SHP77 treated with DMSO at 0.1 percent for 48 hours (cell line): Measurements from ENCODE around the gene PXK.

Source experiments
- DNase-seq: peaks from one replicate; lab custom pipeline; 2025; lab: John Stamatoyannopoulos, UW

The PXK gene

DNA sequence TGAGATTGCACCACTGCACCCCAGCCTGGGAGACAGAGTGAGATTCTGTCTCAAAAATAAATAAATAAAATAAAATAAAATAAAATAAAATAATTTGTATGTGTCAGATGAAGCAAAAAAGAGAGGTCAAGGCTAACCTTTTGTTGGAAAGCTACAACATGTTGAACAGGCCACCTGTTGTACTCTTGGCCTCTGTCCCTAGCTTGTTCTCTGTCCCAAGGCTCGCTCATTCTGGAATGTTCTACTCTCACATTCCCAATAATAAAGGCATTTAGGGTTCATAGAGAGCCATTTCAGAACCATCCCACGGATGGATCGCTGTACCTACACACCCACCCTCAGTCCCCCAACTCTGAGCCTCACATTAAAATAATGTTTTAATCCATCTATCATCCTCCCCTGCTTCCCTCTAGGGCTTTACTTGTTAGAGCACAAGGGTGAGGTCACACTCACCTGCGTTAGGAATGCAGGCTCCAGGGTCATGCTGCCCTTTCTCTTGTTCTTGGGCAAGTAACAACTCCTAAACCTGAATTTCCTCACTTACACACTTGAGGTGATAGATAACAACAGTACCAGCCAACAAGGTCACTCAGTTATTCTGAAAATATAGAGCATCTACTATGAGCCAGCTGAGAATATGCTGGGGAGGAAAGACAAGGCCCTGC lies 134.3 kb downstream of the PXK start:
- DNase-seq, result no peak

- DNase-seq, result no peak
Measured at GRCh38 chr3:58469096-58469495, 136.4 kb downstream of the PXK start.

GRCh38 chr3:58470363-58471024 lies 137.8 kb downstream of the PXK start:
- no peak for DNase-seq

DNA sequence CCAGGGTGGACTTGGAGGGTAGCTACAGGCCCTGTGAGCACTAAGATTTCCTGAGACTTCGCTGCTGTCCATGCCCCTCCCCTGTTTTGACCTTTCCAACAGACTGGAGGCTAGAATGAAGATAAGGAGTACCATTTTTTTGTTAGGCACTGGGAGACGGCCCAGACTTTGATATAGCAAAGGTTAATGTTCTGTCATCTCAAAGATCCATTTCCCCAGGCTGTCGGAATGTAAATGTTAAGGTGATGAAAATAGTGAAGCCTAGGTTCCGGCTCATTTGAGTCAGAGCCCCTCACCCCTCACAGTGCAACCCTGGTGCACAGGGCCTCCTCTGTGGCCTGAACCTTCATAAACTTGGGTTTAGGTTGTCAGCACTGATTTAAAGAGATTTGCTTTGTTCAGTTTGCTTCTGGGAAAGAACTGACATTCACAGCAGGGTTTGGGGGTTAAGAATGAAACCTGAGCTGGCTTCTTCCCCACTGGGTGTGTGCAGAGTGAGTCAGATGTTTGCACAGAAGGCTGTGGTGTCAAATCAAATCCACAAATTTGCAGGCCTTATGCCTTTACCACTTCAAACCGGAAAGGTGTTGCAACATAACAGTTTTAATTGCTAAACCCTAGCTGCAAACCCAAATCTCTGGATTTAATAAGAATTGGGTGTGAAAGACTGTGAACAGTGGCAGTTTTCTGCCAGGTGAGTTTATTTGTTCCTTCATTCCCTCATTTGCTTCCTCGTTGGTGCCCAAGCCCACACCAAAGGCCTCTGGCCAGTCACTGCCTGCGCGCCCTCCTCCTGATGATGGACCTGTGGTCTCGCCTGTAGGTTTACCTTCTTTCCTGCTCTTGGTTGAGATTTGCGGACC lies 138.6 kb downstream of the PXK start:
- DNase-seq, result peak; percentile 90

DNA sequence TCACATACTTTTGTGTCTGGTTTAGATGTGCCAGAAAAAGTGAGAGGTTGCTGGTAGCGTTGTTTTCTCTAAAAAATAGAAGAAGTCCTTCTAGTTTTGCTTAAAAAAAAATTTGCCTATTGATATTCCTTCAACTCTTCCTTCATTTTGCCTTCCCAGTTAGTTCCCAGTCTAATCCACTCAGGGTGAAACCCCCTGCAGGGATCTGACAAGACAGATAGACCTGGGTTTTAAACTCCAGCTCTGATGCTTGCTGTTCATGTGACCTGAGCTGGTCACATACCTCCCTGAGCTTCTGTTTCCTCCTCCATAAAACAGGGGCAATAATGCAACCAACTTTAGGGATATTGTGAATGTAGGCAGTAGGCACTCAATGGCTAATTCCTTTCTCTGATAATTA lies 140.6 kb downstream of the PXK start:
- DNase-seq, result no peak

- no peak for DNase-seq
Measured at GRCh38 chr3:58474348-58474911, 141.7 kb downstream of the PXK start.

DNA sequence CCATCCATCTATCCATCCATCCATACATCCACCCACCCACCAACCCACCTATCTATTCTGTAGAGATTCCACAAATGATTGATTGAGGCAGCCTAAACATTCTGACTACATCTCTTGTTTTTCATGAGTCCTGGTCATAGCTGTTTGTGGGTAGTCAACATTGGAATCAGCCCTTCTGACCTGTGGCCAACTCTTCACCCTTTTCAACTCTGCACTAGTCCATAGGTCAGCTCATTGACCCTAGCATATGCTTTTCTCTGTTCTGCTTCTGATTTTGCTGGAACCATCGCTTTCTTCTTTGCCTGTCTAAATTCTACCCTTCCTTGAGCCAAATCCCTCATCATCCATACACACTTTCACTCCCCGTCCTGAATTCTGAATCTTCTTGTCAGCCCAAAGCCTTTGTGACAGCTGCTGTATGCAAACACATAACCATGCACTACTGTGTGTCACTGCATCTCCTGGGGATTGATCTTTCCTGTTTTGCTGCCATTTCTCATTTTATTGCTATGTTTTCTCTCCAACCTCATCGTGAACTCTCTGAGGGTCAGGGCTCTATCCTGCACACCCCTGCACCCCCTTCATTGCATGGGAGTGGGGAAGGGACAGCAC lies 142.4 kb downstream of the PXK start:
- no peak for DNase-seq
